HG03097 (cell line): ENCODE data around the gene SLC18A2.
"Not testable (repeated sequence)": the region's sequence is repeated elsewhere in the genome, so short reads cannot be mapped to it uniquely, and the experiment has no call there.

Experiments used
- ATAC-seq: cut with Tn5 transposase; IDR thresholded peaks from one replicate; pipeline ENCODE4 v1.9.1; 2021; ENCODE audit not compliant: unreplicated experiment, low FRiP score

SLC18A2 gene

DNA sequence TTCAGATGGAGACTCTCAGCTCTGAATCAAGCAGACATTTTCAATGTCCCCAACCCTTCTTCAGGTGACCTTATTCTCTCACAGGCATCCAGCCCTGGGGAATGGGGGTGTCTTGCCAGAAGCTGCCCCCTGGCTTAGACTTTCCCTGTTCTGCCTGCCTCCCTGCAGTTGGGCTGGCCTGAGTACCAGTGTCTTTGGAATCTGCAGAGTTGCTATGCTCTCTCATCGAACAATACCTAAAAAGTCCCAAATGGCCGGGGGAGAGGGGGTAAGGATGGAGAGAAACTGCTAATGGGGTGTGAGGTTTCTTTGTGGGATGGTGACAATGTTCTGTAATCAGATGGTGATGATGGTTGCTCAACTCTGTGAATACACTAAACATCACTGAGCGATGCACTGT, 20.6 kb downstream of the SLC18A2 start:
- no peak for ATAC-seq

DNA sequence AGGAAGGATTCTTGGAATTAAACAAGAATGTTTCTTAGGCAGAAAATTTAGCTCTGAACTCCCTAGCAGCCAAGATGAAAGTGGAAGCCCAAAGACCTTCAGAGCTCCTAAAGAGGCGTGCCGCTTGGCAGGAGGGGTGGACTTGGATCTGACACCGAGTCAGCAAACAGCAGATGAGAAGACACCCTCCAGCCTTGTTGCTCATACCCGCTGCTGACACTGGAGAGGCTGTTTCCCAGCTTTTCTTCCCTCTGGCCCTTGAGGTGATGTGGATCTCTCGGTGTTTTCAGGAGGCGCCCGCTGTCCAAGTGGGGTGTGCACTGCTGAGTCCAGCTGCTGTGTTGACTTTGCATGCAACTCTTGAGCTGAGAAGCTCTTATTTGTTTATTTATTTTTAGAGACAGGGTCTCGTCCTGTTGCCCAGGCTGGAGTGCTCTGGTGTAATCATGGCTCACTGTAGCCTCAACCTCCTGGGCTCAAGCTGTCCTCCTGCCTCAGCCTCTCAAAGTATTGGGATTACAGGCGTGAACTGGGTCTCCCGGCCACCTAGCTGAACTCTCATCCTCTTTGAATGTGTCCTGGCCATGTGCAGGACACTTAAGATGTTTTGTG, 21.5 kb downstream of the SLC18A2 start:
- ATAC-seq, result no peak

DNA sequence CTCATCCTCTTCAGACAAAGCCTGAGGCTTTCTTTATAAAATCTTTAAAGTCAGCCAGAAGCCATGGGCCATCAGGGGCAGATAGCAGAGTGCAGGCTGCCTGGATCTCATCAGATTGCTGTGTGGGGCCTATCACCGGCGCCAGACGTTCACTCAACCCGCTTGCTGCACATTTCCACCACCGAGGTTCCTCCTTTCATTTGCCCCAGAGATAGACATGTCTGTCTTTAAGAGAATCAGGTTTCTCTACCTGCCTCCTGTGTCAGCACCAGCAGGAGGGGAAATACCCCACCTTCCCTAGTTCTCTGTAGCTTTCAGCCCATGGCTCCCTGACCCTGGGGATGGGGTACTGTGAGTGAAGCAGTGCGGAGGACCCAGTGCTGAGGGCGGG, 22.0 kb downstream of the SLC18A2 start:
- no peak for ATAC-seq

DNA sequence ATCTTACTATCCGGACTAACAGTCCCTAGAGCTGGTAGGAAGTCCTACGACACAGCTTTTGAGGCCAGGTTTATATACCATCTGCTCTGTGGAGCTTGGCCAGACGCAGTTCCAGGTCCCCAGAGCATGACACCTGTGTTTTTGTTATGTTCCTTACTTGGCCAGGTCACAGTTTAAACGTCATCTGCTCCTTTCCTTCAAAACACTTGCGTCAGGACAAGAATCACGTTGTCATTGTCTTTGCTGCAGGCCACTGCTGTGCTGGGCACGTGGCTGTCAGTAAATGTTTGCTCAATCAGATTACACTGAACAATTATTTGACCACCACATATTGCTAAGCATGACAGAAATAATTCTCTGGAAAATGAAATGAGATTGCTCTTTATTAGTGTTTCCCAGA, 23.9 kb downstream of the SLC18A2 start:
- no peak for ATAC-seq

DNA sequence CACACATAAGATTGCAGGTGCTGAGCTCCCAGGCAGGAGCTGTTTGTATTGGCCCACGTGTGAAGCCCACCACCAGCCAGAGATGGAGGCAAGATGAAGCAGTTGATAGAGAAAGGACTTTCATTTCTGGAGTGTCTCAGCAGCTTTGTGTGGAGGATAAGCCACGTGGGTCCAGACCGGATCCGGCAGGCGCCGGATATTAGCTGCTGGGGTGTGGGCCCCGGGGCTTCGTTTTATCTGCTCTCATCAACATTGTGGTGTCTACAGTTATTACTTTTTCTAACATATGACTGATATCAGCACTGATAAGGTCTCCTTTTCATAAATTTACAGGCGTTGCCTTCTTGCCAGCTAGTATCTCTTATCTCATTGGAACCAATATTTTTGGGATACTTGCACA, 25.5 kb downstream of the SLC18A2 start:
- ATAC-seq, result no peak

DNA sequence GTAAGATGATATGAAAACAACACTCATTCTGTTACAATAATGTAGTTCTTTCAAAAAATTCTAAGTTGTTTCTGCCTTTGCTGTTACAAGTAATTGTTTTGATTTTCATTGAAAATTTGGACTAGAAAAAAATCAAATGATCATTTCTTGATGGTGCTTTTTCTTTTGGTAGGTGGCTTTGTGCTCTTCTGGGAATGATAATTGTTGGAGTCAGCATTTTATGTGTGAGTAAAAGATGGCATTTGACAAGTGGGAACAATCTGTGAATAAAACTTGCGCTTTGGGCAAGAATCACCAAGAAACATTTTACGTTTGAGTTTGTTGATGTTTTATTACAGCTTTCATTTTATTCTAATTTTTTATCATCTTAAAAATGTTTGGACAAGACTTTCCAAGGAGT, 25.9 kb downstream of the SLC18A2 start:
- ATAC-seq, result no peak

DNA sequence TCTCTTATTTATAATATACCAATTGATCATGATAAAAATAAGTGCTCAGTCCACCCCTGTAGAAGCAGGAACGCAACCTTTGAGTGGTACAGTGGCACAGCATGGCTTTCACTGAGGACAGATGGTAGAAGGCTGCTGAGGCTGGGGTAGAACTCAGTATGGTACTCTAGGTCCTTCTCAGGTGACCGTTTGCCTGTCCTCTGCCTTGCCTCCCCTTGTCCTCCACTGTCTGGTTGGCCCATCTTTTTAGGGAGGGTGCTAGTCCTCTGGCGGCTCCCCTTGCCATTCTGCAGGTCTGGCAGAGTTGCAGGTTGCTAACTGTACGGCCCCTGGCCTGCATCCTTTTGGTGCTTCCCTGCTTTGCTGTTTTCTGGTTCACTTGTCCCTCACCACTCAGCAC, 27.3 kb downstream of the SLC18A2 start:
- ATAC-seq, result no peak

DNA sequence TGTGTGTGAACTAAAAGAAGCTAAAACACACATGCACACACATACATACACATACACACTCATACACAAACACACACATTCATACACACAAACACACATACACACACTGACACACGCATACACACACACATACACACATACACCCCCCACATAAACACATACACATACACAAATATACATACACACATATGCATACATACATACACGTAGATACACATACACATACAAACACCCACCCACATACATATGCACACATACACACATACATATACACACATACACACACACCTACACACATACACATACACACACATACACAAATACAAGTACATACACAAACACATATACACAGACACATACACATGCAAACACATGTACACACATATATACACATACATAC, 28.0 kb downstream of the SLC18A2 start:
- ATAC-seq, result no peak

DNA sequence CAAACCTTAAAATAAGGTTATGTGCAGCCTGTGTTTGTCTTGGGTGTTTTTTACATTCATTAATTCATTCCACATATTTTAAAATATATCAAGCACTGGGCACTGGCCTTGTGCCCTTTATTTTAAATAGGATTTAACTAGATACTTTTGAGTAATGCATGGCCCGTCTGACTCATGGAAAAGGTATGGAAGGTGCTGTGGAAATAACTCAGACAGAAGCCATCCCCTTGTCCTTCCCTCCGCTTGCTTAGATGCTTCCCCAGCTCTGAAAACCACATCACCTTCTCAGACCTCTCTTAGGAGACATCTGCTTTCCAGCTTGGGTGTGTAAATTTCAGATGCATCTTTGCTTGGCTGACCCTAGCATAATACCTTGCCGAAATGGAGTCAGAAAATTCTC, 30.5 kb downstream of the SLC18A2 start:
- ATAC-seq, result no peak

DNA sequence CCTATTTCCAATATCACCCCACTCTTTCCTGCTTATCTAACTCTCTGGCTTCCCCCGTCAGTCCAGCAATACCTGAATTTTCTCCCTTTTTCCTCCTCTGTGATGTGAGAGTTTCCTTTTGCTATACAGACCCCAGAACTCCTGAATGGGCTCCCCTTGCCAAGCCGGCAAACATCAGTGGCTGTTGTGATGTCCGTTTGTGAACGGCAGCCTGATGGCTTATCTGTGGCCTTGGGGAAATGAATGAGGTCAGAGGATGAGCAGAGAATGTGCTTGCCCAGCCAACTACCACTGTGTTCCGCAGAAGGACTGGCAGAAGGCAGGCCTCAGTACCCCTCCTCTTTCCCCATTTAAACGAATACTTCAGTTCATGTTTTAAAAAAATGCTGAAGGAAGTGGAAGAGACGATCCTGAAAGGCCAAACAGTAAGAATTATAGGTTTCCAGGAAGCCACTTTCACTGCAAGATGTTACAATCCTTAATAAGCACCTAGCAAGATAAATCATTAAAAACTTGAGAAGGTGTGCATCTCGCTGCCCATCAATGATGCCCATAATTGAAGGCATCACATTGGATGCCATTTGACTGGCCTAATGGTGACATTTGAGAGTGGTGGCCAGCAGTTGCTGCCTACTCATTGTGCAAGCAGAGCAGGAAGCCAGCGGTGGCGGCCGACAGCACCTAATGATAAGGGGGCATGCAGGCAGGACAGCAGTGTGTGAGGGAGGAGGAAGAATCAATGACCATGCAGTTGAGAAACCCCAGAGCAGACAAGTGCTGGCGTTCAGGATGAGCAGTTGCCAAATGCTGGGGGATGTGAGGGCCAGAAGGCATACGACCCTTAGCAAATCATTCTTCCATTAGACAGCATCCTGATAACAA, 31.5 kb downstream of the SLC18A2 start:
- no peak for ATAC-seq

DNA sequence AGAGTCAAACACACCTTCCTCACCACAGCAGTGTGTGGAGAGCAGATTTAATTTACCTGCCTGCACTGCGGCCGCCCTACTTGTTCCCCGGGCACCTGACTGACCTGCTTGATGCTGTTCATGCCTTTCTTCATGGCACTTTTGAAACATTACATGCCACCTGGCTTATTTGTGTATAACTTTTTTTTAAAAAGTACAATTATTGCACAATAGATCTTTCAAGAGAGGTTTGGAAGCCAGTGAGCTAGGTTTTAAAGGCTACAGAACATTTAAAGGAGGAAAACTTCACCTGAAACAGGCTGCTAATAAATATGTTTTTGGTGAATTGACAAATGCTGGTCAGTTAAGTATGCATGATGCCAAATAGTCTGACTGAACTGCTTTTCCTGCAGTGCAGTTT, 33.1 kb downstream of the SLC18A2 start:
- no peak for ATAC-seq

DNA sequence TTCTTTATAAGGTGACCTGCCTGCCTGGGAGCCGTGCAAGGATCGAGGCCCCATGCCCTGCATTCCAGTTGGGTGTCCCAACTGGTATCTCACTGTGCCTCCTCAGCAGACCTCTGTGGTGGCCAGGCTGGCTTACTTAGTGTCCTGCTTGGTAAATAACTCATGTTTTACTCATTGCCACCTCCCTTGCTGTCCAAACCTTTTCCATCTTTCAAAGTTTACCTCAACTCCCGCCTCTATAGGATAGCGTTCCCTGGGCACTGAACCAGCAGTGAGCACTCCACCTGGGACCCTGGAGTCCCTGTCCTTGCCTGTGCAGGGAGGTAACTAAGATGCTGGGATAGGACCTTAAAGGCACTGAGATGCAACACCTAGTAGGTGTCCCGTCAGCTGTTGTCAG, 33.6 kb downstream of the SLC18A2 start:
- no peak for ATAC-seq

DNA sequence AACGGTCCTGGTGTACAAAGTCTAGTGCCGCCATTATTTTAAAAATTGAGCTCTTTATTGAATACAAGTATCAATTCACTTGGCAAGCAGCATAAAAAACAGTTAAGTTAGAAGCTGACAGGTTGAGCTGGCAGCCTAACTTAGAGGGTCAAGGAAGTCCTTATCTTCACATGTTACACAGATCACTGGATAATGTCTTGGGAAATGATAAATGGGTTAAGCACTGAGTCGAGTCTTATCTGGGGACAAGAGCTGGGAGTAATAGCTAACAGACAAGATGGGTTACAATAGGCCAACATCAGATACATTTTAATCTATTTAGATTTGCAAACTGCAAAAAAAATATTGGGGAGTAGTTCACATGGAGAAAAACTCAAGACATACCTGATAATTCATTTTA, 34.2 kb downstream of the SLC18A2 start:
- ATAC-seq, result no peak

DNA sequence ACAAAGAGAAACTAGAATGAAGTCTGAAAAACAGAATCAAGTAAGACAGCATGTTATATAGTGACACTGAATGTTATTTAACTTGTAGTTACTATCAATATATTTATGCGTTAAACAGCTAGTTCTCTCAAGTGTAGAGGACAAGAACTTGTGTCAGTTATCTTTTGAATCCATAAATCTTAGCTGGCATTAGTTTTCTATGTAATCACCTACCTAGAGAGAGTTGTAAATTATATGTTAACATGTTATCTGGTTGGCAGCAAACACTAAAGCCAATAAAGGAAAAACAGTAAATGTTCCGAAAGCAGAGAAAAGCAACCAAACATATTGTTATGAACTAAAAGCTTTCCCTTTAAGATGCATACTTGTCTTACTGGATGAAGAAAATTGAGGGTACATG, 36.8 kb downstream of the SLC18A2 start:
- ATAC-seq, result no peak

DNA sequence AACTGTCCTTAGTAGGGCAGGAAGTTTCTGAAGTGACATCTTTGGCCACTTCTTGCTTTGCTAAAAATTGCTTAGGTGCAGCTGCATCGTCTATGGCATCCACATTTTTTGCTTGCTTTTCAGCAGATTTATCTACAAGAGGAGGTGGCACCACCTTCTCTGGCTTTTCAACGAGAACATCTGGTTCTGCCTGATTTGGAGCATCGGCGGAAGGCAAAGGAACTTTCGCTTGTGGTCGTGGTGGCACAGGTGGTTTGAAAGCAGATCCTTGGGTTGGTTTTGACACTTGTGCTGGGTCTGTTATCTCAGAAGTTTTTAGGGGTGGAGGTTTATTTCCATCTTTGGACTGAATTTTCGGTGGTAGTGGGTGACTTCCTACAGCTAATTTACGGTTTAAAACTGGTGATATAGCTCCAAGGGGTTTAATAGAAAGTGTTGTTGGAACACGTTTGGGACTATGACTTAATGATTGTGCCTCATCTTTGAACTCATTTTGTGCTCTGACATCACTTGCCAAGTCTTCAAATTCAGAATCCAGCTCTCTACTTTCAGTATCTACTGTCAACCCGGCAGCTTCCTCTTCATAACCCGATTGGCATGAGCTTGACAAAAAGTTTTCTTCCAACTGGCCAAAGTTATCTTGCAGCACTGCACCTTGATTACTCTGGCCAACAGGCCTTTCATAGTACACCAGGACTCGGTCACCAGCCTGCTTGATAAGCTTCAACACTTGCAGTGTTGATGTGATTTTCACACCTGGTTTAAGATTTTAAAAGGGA, 44.0 kb downstream of the SLC18A2 start:
- no peak for ATAC-seq

DNA sequence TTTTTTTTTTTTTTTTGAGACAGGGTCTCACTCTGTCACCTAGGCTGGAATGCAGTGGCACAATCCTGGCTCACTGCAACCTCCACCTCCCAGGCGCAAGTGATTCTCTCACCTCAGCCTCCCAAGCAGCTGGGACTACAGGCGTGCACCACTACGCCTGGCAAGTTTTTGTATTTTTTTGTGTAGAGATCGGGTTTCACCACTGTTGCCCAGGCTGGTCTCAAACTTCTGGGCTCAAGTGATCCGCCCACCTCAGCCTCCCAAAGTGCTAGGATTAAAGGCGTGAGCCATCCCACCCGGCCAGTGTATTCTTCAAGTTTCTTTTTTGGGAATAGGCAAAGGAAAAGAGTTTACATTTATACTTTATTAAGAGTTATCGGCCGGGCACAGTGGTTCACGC, 50.0 kb downstream of the SLC18A2 start:
- ATAC-seq, result not testable (repeated sequence)

DNA sequence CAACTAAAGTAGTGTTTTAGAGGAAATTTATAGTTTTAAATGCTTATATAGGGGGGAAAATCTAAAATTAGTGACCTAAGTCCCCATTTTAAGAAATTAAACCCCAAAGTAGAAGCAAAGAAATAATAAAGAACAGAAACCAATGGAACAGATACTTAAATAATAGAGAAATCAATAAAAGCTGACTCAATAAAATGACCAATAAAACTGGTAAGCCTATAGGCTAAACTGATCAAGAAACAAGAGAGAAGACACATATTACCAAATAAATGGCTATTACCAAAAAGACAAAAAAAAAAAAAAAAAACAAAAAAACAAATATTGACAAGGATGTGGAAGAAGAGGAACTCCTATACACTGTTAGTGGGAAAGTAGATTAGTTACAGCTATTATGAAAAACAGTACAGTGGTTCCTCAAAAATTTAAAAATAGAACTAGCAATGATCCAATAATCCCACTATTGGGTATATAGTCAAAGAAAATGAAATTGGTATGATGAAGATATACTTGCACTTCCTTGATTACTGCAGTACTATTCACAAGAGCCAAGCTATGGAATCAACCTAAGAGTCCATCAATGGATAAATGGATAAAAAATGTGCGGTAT, 53.2 kb downstream of the SLC18A2 start:
- no peak for ATAC-seq

DNA sequence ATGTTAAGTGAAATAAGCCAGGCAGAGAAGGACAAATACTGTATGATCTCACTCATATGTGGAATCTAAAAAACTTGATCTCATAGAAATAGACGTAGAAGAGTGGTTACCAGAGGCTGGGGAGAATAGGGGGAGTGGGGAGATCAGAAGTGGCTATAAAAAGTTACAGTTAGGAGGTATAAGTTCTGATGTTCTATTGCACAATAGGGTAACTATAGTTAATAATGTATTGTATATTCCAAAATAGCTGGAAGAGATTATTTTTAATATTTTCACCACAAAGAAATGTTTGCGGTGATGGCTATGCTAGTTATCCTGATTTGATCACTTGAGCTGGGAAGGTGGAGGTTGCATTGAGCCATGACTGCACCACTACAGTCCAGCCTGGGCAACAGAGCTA, 53.8 kb downstream of the SLC18A2 start:
- no peak for ATAC-seq

DNA sequence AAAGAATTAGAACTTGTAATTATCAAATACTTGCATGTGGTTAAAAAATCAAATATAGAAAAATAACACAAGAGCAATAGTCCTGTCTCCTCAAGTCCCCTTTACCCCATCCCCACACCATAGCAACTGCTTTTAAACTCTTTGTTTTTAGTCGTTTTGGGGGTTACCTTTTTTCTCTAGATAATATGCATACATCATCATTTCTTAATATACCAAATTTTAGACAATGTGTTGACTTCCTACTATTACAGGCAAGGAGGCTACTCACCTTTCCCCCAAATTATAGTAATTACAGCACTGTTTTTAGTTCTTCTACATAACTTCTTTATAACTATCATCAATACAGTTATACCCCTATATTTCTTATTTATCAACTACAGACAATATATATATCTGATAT, 57.3 kb downstream of the SLC18A2 start:
- no peak for ATAC-seq

DNA sequence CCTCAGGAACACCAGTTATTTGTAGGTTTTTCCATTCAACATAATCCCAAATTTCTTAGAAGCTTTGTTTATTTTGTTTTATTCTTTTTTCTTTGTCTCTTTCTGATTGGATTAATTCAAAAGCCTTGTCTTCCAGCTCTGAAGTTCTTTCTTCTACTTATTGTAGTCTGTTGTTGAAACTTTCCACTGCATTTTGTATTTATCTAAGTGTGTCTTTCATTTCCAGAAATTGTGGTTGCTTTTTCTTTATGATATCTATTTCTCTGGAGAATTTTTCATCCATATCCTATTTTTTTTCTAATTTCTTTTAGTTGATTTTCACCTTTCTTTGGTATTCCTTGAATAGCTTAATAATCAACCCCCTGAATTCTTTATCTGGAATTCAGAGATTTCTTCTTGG, 58.5 kb downstream of the SLC18A2 start:
- ATAC-seq, result no peak

DNA sequence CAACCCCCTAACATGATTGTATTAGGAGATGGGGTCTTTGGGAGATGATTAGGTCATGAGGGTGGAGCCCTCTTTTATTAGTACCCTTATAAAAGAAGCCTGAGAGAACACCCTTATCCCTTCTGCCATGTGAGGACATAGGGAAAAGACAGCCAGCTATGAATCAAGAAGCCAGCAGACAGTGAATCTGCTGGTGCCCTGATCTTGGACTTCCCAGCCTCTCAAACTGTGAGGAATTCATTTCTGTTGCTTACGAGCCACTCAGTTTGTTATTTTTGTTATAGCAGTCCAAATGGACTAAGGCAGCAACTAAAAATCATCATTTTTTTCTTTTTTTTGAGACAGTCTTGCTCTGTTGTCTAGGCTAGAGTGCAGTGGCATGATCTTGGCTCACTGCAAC, 59.8 kb downstream of the SLC18A2 start:
- no peak for ATAC-seq
